GM20000 (cell line): Measurements from ENCODE around the gene CLDN5.

Experiments used
- DNase-seq: peaks from one replicate; pipeline ENCODE4 v3.0.0; 2012; ENCODE audit warnings: low spot score
- TF ChIP-seq, protein P1 (sequence below): IDR thresholded peaks from 2 replicates; pipeline ENCODE4 v1.5.1; 2012; ENCODE audit warnings: mild to moderate bottlenecking, control low read depth; ENCODE audit errors: extremely low read depth, missing control alignments

Gene CLDN5

DNA sequence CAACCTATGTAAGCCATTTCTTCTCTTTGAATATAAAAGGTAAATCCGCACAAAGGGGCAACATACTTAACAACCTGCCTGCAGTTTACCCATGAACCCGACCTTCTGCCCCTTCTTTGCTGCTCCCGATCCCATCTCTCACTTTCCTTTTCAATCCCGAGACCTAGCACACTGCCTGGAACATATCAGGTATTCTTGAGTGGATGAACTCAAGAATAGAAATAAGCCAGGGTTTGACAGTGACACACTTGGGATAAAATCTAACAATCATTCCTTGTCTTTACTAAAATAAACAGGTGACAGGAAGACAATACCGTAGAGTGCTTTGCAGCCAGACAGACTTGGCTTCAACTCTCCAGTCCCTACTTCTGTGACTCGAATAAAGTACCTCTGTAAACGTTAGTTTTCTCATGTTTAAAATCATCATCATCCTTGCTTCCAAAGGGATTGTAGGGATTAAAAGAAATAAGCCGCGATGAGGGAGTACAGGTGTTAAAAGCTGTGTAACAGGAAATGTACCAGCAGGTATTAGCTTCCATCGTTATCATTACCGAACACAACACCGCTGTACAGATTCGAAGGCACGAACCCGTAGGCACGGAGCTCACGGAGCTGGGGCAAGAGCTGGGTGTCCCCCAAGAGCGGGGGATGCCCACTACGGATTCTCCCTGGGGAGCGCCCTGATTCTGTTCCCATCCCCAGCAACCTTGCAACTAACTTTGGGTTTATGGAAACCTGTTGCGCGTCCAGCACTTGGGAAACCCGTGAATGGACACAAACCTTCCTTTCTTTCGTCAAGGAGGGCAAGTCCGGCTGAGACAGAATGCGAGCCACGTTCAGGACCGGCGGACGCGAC is 45.9 kb downstream of the CLDN5 start:
- TF ChIP-seq, protein P1, sequence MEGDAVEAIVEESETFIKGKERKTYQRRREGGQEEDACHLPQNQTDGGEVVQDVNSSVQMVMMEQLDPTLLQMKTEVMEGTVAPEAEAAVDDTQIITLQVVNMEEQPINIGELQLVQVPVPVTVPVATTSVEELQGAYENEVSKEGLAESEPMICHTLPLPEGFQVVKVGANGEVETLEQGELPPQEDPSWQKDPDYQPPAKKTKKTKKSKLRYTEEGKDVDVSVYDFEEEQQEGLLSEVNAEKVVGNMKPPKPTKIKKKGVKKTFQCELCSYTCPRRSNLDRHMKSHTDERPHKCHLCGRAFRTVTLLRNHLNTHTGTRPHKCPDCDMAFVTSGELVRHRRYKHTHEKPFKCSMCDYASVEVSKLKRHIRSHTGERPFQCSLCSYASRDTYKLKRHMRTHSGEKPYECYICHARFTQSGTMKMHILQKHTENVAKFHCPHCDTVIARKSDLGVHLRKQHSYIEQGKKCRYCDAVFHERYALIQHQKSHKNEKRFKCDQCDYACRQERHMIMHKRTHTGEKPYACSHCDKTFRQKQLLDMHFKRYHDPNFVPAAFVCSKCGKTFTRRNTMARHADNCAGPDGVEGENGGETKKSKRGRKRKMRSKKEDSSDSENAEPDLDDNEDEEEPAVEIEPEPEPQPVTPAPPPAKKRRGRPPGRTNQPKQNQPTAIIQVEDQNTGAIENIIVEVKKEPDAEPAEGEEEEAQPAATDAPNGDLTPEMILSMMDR, result no peak
- no peak for DNase-seq

DNA sequence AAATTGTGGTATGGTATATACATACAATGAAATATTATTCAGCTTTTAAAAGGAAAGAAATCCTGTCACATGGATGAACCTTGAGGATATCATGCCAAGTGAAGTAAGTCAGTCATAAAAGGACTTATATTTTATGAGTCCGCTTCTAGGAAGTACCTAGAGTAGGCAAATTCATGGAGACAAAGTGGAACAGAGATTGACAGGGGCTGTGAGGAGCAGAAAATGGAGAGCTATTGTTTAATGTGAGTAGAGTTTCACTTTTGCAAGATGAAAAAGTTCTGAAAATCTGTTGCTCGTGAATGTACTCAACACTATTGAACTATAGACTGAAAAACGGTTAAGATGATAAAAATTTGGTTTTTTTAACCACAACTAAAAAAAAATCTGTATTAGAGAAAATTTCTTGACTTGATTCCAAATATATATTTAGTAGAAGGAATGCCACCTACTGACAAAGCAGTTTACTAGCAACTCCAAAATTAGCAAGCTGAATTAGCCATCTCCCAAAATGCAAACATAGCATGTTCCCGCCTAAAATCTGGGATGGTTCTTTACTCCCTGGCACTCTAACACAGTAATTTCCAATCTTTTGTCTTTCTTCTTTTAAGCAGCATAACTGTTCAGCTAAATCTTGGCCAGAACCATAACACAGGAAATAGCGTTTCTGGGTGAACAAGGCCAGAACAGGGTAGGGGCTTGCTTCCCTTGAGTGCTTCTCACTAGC is 46.7 kb downstream of the CLDN5 start:
- TF ChIP-seq, protein P1, result no peak
- DNase-seq, result no peak

DNA sequence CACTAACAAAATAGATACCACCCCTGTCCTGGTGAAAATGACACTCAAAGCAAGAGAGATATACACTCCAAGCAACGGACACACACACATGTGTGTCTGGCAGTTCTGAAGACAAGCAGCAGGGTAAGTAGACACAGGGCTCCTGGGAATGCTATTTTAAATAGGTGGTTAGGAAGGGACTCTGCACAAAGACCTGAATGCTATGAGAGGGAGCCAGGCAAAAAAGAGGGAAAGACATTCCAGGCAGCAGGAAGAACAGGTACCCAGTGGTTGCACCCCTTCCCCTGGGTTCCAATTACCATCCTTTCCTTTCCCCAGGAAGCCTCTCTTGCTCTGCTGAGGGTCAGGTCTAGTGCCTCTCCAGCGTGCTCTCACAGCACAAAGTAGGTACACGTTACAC is 48.2 kb downstream of the CLDN5 start:
- TF ChIP-seq, protein P1, result no peak
- no peak for DNase-seq

DNA sequence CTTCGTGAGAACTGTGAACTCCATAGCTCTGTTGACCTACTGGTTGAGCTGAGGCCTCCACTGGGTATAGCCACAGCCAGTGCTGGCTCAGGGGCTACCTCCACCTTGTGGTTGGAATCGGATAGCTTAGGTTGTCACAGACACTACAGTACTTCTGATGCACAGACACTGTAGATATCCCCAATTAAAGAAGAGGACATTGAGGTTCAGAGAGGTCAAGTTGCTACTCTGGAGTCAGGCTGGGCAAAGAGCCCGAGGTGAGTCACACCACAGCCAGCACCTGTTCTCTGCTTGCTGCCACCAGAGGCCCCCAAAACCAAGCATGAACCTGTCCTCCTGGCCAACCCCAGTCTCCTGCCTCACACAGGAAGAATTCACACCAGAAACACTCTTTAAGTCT is 50.6 kb downstream of the CLDN5 start:
- TF ChIP-seq, protein P1, result no peak
- DNase-seq, result no peak
